Right atrium auricular region (tissue), 2 donors: Measurements from ENCODE around the gene CYTH3. TPM values are rescaled to one million over a fixed set of nuclear protein-coding genes. Genes with fewer than 3 reads are reported as not detected.

Source experiments
- DNase-seq: peaks from one replicate; pipeline ENCODE4 v3.0.0-alpha.2; 2019; ENCODE audit warnings: low spot score
- H3K27ac ChIP-seq, 2 donors: fragments of 200-600 bp; sonication (generic); 1 replicate in 1 of 2; 2 replicates in 1 of 2; pipeline ENCODE4 v1.5.1; 2016 to 2019
- H3K27me3 ChIP-seq, 2 donors: fragments of 200-600 bp; sonication (generic); one replicate each; pipeline versions ENCODE4 v1.5.1 to v1.6.0; 2017 to 2019
- H3K36me3 ChIP-seq: fragments of 200-600 bp; sonication (generic); one replicate; pipeline ENCODE4 v1.5.1; 2016
- H3K4me1 ChIP-seq, 2 donors: fragments of 200-600 bp; sonication (generic); one replicate each; pipeline versions ENCODE4 v1.5.1 to v1.6.0; 2017 to 2019
- H3K4me3 ChIP-seq, 2 donors: fragments of 200-600 bp; sonication (generic); 1 replicate in 1 of 2; 2 replicates in 1 of 2; pipeline ENCODE4 v1.5.1; 2017 to 2019; ENCODE audit warnings: mild to moderate bottlenecking in 1 of 2, moderate library complexity in 1 of 2
- H3K9me3 ChIP-seq, 2 donors: fragments of 200-600 bp; sonication (generic); one replicate each; pipeline ENCODE4 v1.5.1; 2019
- CTCF ChIP-seq, 2 donors: fragments of 200-600 bp; sonication (generic); IDR thresholded peaks; one replicate each; pipeline ENCODE4 v1.5.1; 2019; ENCODE audit warnings: antibody characterized with exemption in 2 of 2
- total RNA-seq, 2 donors: library from RNA; depleted of rRNA; stranded (reverse); fragments of >200 nt; gene quantifications; one replicate each; pipeline ENCODE4 v1.1.0, GENCODE V29; 2016

Gene CYTH3
- total RNA-seq, 2 donors from 2014 or later: 27.2 to 34.0 TPM

GRCh38 chr7:6268023-6268900, 4.2 kb downstream of the CYTH3 start:
- Histone ChIP-seq H3K4me3 (no peak overlapping the region), H3K36me3 (no peaks in the 10 kb centered on the region), H3K27me3 (no peaks in the 10 kb centered on the region), H3K4me1 (peaks cover 0 to 40% of the 10 kb centered on the region in 2 donors), H3K27ac (peak overlapping the region in 1 of 2 donors; percentile 2), H3K9me3 (no peaks in the 10 kb centered on the region)
- DNase-seq: no peak
- TF ChIP-seq CTCF (IDR thresholded peaks at IDR 0.05): no peak

GRCh38 chr7:6266699-6267098, 5.7 kb downstream of the CYTH3 start:
- Histone ChIP-seq H3K27me3 (no peaks in the 10 kb centered on the region), H3K27ac (no peak overlapping the region), H3K9me3 (no peaks in the 10 kb centered on the region), H3K4me3 (no peak overlapping the region), H3K36me3 (no peaks in the 10 kb centered on the region), H3K4me1 (peaks cover 0 to 49% of the 10 kb centered on the region in 2 donors)
- no peak for DNase-seq
- TF ChIP-seq CTCF (IDR thresholded peaks at IDR 0.05): no peak

- Histone ChIP-seq H3K4me3 (no peak overlapping the region), H3K36me3 (no peaks in the 10 kb centered on the region), H3K4me1 (peaks cover 0 to 61% of the 10 kb centered on the region in 2 donors), H3K27ac (peak overlapping the region; percentile 12 to 40), H3K27me3 (no peaks in the 10 kb centered on the region), H3K9me3 (no peaks in the 10 kb centered on the region)
- no peak for DNase-seq
- no peak for TF ChIP-seq CTCF (IDR thresholded peaks at IDR 0.05)
Measured at GRCh38 chr7:6262221-6262620, 10.2 kb downstream of the CYTH3 start.

- Histone ChIP-seq H3K36me3 (no peaks in the 10 kb centered on the region), H3K9me3 (no peaks in the 10 kb centered on the region), H3K4me1 (peaks cover 0 to 66% of the 10 kb centered on the region in 2 donors), H3K27me3 (no peaks in the 10 kb centered on the region), H3K4me3 (no peak overlapping the region), H3K27ac (peak overlapping the region; percentile 40 to 67)
- TF ChIP-seq CTCF (IDR thresholded peaks at IDR 0.05): no peak
- no peak for DNase-seq
Measured at GRCh38 chr7:6261699-6262098, 10.7 kb downstream of the CYTH3 start.

GRCh38 chr7:6260291-6261187, 11.9 kb downstream of the CYTH3 start:
- H3K27me3 ChIP-seq: no peaks in the 10 kb centered on the region
- peaks cover 0 to 75% of the 10 kb centered on the region in 2 donors for H3K4me1 ChIP-seq
- no peak for DNase-seq
- peak overlapping the region; percentile 67 to 78 for H3K27ac ChIP-seq
- H3K9me3 ChIP-seq: no peaks in the 10 kb centered on the region
- no peak for TF ChIP-seq CTCF (IDR thresholded peaks at IDR 0.05)
- no peaks in the 10 kb centered on the region for H3K36me3 ChIP-seq
- H3K4me3 ChIP-seq: no peak overlapping the region
